DND-41 (cell line): ENCODE measurements around the gene C16orf86.

Experiments used
- ATAC-seq: fragments of 200-7000 bp; cut with Tn5 transposase; 3 replicates; pipeline ENCODE4 v1.9.1; 2021; ENCODE audit warnings: low read depth; ENCODE audit not compliant: insufficient read depth
- DNase-seq: peaks from one replicate; pipeline ENCODE4 v3.0.0-alpha.2; 2020
- H2AFZ ChIP-seq: 2 replicates; pipeline ENCODE4 v1.6.0; 2012; ENCODE audit warnings: low read depth, low read length
- H3K27ac ChIP-seq: 2 replicates; pipeline ENCODE4 v1.5.1; 2012; ENCODE audit warnings: low read length, inconsistent platforms
- H3K27me3 ChIP-seq: fragments of 200-600 bp; sonication (generic); 2 replicates; pipeline ENCODE4 v1.6.0; 2012; ENCODE audit warnings: low read length, mild to moderate bottlenecking, inconsistent platforms; ENCODE audit not compliant: insufficient read depth, poor library complexity
- H3K36me3 ChIP-seq: 2 replicates; pipeline ENCODE4 v1.5.1; 2012; ENCODE audit warnings: low read length, inconsistent platforms; ENCODE audit not compliant: insufficient read depth
- H3K4me1 ChIP-seq: 2 replicates; pipeline ENCODE4 v1.5.1; 2012; ENCODE audit warnings: mild to moderate bottlenecking, low read length; ENCODE audit not compliant: insufficient read depth
- H3K4me2 ChIP-seq: 2 replicates; pipeline ENCODE4 v1.6.0; 2012; ENCODE audit warnings: mild to moderate bottlenecking, moderate library complexity, low read length, inconsistent platforms; ENCODE audit not compliant: insufficient read depth
- H3K4me3 ChIP-seq, 2 experiments: fragments of 200-600 bp in 1 of 2; shearing (Covaris generic) in 1 of 2; 2 replicates each; pipeline ENCODE4 v1.5.1; 2012 to 2016; ENCODE audit warnings: inconsistent platforms in 2 of 2, low read length in 2 of 2, mild to moderate bottlenecking in 2 of 2, low read depth in 1 of 2, moderate library complexity in 1 of 2
- H3K79me2 ChIP-seq: 2 replicates; pipeline ENCODE4 v1.6.0; 2012; ENCODE audit warnings: low read length, inconsistent platforms; ENCODE audit not compliant: insufficient read depth
- H3K9ac ChIP-seq: 2 replicates; pipeline ENCODE4 v1.6.0; 2012; ENCODE audit warnings: low read depth, mild to moderate bottlenecking, inconsistent platforms, low read length, moderate library complexity
- H3K9me3 ChIP-seq: 2 replicates; pipeline ENCODE4 v1.5.1; 2012; ENCODE audit warnings: low read length, moderate library complexity, mild to moderate bottlenecking, inconsistent platforms; ENCODE audit not compliant: insufficient read depth, severe bottlenecking
- H4K20me1 ChIP-seq: 2 replicates; pipeline ENCODE4 v1.6.0; 2012; ENCODE audit warnings: low read length; ENCODE audit not compliant: insufficient read depth
- EZH2 ChIP-seq: IDR thresholded peaks from 3 replicates; pipeline ENCODE4 v1.6.1; 2012; ENCODE audit warnings: borderline replicate concordance, low read depth, mild to moderate bottlenecking, moderate library complexity, low read length, inconsistent platforms; ENCODE audit not compliant: severe bottlenecking
- TF ChIP-seq, protein P1 (sequence below): IDR thresholded peaks from 2 replicates; pipeline ENCODE4 v1.5.1; 2012; ENCODE audit warnings: borderline replicate concordance, low read length, moderate library complexity, mild to moderate bottlenecking; ENCODE audit not compliant: poor library complexity, severe bottlenecking; ENCODE audit errors: extremely low read depth

C16orf86 gene

DNA sequence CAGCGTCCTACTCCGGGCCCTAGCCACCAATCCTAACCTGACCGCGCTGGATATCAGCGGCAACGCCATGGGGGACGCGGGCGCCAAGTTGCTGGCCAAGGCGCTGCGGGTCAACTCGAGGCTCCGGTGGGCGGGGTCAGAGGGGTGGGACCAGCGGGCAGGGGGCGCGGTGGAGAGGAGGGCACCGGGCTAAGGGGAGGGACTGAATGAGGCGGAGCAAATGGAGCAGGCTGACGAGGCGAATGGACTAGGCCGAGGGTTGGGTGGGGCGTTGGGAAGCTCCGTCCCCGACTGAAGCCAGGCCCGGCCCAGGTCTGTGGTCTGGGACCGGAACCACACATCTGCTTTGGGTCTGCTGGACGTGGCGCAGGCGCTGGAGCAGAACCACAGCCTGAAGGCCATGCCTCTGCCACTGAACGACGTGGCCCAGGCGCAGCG lies 17.1 kb upstream of the C16orf86 start:
- H2AFZ ChIP-seq: no peak overlapping the region
- H3K27me3 ChIP-seq: no peaks in the 10 kb centered on the region
- H3K9ac ChIP-seq: no peak overlapping the region
- no peaks in the 10 kb centered on the region for H3K9me3 ChIP-seq
- no peak overlapping the region for H3K4me2 ChIP-seq
- H3K36me3 ChIP-seq: peaks cover 74% of the 10 kb centered on the region
- DNase-seq (no peak), ATAC-seq (no peak)
- H3K79me2 ChIP-seq: peaks cover 30% of the 10 kb centered on the region
- H4K20me1 ChIP-seq: peaks cover 17% of the 10 kb centered on the region
- H3K4me3 ChIP-seq: no peak overlapping the region
- TF ChIP-seq EZH2: no peak
- TF ChIP-seq, protein P1, sequence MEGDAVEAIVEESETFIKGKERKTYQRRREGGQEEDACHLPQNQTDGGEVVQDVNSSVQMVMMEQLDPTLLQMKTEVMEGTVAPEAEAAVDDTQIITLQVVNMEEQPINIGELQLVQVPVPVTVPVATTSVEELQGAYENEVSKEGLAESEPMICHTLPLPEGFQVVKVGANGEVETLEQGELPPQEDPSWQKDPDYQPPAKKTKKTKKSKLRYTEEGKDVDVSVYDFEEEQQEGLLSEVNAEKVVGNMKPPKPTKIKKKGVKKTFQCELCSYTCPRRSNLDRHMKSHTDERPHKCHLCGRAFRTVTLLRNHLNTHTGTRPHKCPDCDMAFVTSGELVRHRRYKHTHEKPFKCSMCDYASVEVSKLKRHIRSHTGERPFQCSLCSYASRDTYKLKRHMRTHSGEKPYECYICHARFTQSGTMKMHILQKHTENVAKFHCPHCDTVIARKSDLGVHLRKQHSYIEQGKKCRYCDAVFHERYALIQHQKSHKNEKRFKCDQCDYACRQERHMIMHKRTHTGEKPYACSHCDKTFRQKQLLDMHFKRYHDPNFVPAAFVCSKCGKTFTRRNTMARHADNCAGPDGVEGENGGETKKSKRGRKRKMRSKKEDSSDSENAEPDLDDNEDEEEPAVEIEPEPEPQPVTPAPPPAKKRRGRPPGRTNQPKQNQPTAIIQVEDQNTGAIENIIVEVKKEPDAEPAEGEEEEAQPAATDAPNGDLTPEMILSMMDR: no peak
- H3K4me1 ChIP-seq: peaks cover 25% of the 10 kb centered on the region
- no peak overlapping the region for H3K27ac ChIP-seq

DNA sequence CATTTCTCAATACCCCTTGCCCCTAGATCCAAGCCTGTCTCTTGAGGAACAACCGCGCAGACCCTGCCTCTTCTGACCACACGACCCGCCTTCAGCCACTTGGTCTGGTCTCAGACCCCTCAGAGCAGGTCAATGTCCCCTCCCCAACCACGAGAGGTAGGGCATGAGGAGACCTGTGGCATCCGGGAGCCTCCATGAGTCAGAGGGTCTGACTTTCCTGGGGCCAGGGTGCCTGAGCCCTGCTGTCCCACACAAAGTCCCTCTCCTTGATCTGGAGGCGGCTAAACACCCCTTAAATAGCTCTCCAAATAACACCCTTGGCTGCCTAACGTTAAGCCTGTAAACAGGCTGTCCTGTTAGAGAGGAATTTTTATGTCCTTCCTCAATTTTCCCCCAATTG lies 16.6 kb upstream of the C16orf86 start:
- Histone ChIP-seq H2AFZ (no peak overlapping the region), H3K4me1 (peaks cover 23% of the 10 kb centered on the region), H3K9ac (no peak overlapping the region), H3K27me3 (no peaks in the 10 kb centered on the region), H3K4me3 (no peak overlapping the region), H3K4me2 (no peak overlapping the region), H3K79me2 (peaks cover 26% of the 10 kb centered on the region), H4K20me1 (peaks cover 20% of the 10 kb centered on the region), H3K9me3 (no peaks in the 10 kb centered on the region), H3K36me3 (peaks cover 80% of the 10 kb centered on the region), H3K27ac (no peak overlapping the region)
- DNase-seq (no peak), ATAC-seq (no peak)
- TF ChIP-seq, protein P1: no peak
- TF ChIP-seq EZH2: no peak

GRCh38 chr16:67651039-67651438 lies 15.6 kb upstream of the C16orf86 start:
- DNase-seq (no peak), ATAC-seq (no peak)
- Histone ChIP-seq H3K79me2 (peaks cover 16% of the 10 kb centered on the region), H3K4me3 (no peak overlapping the region), H3K27ac (no peak overlapping the region), H2AFZ (no peak overlapping the region), H3K9ac (no peak overlapping the region), H3K4me2 (no peak overlapping the region), H3K4me1 (peaks cover 13% of the 10 kb centered on the region), H4K20me1 (peaks cover 20% of the 10 kb centered on the region), H3K9me3 (no peaks in the 10 kb centered on the region), H3K36me3 (peaks cover 86% of the 10 kb centered on the region), H3K27me3 (no peaks in the 10 kb centered on the region)
- no peak for TF ChIP-seq EZH2
- TF ChIP-seq, protein P1: no peak

DNA sequence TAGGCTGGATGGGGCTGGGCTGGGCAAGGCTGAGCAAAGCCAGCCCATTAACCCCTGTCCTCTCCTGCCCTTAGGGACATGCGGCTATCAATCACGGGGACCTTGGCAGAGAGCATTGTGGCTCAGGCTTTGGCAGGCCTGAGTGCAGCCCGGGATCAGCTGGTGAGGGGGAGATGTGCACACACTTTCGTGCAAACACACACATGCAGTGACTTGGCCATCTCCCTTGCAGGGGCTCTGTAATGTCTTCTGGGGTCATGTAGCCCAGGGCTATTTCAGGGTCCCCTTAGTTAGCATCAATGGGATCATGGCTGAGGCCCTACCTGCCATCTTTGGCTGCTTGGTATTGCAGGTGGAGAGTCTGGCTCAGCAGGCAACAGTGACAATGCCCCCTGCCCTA lies 14.8 kb upstream of the C16orf86 start:
- Histone ChIP-seq H3K9ac (no peak overlapping the region), H3K36me3 (peaks cover 86% of the 10 kb centered on the region), H3K79me2 (peaks cover 7% of the 10 kb centered on the region; the same call in 1 of the 2 replicates), H4K20me1 (peaks cover 27% of the 10 kb centered on the region), H3K4me2 (no peak overlapping the region), H3K27me3 (no peaks in the 10 kb centered on the region), H3K9me3 (no peaks in the 10 kb centered on the region), H3K4me3 (no peak overlapping the region), H3K27ac (no peak overlapping the region), H3K4me1 (peaks cover 5% of the 10 kb centered on the region), H2AFZ (no peak overlapping the region)
- ATAC-seq (no peak), DNase-seq (no peak)
- TF ChIP-seq EZH2: no peak
- TF ChIP-seq, protein P1: no peak
